Right ventricle myocardium inferior (tissue), 1 donor: Measurements from ENCODE around the gene EML1. TPM values are rescaled to one million over a fixed set of nuclear protein-coding genes. Genes with fewer than 3 reads are reported as not detected.

Experiments used
- ATAC-seq: fragments of 200-7000 bp; cut with Tn5 transposase; one replicate; pipeline ENCODE4 v1.9.1; 2020; ENCODE audit warnings: mild to moderate bottlenecking, moderate library complexity
- DNase-seq: peaks from one replicate; pipeline ENCODE4 v3.0.0; 2021; ENCODE audit errors: missing footprints
- intact Hi-C: fragments of 100-400 bp; cut with DNase I; formaldehyde crosslinking; loops from one replicate; pipeline ENCODE4 v1.11.0; 2022
- long read RNA-seq: library from polyadenylated mRNA; unstranded; transcript quantifications from one replicate; pipeline ENCODE4 v2.0.0, GENCODE V29; 2021
- total RNA-seq: library from RNA; stranded (reverse); fragmentation: NEBNext Ultra II Directional; extraction: Animal tissue kit (Norgen Biotek cat#: 25700); gene quantifications from one replicate; pipeline ENCODE4 v1.2.1, GENCODE V29; 2021
- donor health status: DM: no; HTN: yes; CAD: no; lungs with severe emphysema.

EML1 gene
- total RNA-seq: 49.6 TPM
- long read RNA-seq, full-length matches to known transcripts: 2 of 61 reads
- long read RNA-seq, partial matches to known transcripts: 3 of 61 reads
- long read RNA-seq, other reads (novel, unspliced or antisense): 56 of 61 reads

DNA sequence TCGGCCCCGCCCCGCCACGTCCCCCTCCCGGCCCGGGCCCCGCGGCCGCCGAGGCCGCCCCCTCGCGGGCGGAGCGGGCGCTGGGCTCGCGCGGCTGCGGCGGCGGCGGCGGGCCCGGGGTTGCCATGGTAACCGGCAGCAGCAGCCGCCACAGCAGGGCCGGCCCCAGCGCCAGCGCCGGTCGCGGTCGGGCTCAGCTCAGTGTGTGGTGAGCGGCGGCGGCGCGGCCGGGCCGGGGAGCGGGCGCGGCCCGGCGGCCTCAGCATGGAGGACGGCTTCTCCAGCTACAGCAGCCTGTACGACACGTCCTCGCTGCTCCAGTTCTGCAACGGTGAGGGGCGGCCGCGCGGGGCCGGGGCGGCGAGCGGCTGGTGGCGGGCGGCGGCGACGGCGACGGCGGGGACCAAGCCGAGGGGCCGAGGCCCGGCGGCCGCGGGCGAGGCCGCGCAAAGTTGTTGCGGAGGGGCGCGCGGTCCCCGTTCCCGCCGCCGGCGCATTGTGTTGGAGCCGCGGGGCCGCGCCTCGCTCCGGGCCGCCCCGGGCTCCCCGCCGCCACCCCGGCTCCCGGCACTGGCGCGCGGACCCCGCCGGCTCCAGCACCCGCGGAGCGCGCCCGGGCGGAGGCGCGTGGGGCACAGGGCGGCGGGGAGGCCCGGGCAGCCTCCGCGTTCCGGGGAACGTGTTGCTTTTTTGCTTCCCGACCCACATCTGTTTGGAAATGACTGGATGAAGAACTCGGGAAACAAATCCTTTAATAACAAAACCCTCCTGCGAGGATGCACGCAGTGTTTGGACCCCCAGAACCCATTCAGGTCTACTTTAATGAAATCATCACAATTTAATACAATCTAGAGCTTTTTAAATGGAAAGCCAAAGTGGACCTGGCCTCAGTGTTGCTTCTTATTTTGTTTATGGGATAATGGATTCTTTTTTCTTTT is at the start of gene EML1:
Gene EML1 (plus strand): TSS at position 201 of the 938 bp plus-strand sequence. CDS start 64 bp downstream, at position 265.
- DNase-seq (peak; percentile 93), ATAC-seq (peak; percentile 93)
- intact Hi-C loops: loop anchor here (2.0 to 5.0 kb wide), 2 partner anchors 41 to 57 kb away; no protein-coding TSS in a partner anchor

- DNase-seq: no peak
- intact Hi-C loops: no loop called here
- ATAC-seq: no peak
Observed at GRCh38 chr14:99744199-99744872, 48.9 kb upstream of the EML1 start.

DNA sequence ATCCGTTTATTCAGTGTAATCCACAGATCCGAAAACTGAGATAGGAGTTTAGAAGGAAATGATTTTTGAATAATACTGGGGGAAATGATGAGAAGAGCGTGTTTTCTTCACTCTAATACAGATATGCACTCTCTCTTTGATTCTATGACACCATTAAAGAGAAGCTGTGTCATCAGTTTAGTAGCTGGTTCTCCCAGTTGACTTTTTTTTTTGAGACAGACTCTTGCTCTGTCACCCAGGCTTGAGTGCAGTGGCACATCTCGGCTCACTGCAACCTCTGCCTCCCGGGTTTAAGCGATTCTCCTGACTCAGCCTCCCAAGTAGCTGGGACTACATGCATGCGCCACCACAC is 48.4 kb upstream of the EML1 start:
- intact Hi-C loops: no loop called here
- DNase-seq: no peak

DNA sequence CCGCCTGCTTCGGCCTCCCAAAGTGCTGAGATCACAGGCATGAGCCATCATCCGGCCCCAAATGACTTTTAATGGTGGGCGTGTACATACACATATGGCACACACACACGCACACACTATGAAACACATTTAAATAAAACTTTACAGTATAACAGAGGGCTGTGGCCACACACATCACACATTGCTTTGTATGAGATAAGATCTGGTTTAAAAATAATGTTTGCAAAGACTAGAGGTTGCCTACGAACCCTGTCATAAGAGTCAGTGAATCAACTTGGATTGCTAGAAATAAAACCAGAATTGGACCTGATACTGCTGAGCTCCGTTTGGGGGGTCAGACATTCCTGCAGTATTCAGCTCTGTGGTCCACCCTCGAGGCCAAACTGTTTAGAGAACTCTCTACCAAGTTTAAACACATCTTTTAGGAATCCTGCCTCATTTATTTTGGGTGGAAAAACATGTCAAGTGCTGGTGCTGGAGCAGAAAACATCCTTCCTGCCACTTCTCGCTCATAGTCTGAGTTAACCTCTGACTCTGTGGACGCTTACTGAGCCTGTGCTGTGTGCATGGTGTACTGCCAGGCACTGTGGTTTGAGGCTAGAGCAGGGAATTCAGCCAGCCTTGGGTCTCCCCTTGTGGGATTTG is 47.8 kb upstream of the EML1 start:
- no peak for DNase-seq
- no peak for ATAC-seq
- intact Hi-C loops: no loop called here

More for the DNA sequence above, 48.4 kb upstream of the EML1 start:
- ATAC-seq: no peak

DNA sequence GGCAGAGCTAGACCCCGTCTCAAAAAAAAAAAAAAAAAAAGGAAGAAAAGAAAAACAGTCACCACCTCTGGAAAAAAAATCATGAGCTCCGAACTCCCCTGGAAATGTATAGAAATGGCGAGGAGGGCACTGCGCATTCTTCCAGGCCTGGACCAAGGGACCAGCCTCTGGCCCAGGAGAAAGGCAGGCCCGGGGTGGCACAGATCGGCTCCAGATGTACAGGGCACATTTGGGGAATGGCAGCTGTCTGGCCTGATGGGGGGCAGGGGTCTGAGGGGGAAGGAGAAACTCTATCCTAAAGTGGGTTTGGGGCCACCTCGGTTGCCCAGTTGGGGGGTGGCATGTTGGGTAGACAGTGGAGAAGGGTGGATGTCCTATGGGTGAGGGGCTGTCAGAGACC is 46.0 kb upstream of the EML1 start:
- intact Hi-C loops: no loop called here
- ATAC-seq (no peak), DNase-seq (no peak)

DNA sequence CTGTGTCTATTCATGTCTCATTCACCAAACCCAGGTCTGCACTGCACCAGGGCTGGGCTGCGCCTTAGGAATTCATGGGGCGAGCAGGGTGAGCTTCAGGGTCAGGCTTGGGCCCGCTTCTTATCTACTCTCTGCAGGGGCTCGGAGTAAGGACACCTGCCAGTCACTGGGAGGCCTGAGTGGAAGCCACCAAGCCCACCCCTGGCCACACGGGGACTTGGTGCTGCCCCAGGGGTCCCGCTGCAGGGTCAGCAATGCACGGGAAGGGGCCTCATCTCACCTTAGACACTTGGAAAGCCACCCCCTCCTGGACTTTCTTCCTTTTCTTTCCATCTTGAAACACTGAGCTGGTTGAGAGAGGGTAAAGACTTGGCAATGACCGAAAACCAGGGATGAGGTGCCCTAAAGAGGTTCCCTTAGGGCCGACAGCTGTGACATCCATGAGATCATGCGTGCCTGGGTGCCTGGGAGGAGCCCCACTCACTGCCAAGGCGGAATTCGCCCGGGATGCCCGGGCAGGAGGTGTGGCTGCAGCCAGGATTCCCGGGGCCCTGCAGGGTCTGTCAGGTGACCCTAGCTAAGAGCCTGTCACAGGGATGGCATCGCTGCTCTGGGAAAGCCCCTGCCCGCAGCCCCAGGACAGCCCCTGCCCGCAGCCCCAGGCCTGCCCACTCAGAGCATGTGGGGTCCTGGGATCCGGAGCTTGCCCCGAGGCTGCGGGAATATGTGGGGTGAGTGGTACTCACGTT is 45.5 kb upstream of the EML1 start:
- peak; percentile 65 for DNase-seq
- intact Hi-C loops: no loop called here
- ATAC-seq: no peak

DNA sequence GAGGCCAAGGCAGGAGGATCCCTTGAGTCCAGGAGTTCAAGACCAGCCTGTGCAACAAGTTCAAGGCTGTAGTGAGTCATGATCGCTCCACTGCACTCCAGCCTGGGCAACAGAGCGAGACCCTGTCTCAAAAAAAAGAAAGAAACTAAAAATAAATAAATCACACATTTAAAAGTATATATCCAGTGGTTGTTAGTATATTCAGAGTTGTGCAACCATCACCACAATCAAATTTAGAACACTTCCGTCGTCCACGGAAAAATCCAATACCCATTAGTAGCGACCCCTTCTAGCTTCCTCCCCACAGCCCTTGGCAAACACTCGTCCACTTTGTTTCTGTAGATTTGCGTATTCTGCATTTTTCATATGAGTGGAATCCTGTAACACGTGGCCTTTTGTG is 44.7 kb upstream of the EML1 start:
- DNase-seq (no peak), ATAC-seq (no peak)
- intact Hi-C loops: no loop called here

DNA sequence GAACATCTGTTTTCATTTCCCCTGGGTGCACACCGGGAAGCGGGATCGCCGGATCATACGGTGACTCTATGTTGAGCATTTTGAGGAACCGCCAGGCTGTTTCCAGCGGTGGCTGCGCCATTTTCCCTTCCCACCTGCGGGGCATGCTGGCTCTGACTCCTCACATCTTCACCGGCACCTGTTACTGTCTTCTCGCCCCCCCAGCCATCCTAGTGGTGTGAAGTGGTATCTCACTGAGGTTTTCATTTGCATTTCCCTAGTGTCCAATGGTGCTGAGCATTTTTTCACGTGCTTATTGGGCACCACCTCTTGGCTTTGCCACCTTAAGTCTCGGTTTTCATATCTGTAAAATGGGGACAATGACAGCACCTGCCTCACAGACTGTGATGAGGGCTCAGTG is 44.1 kb upstream of the EML1 start:
- DNase-seq (no peak), ATAC-seq (no peak)
- intact Hi-C loops: no loop called here

DNA sequence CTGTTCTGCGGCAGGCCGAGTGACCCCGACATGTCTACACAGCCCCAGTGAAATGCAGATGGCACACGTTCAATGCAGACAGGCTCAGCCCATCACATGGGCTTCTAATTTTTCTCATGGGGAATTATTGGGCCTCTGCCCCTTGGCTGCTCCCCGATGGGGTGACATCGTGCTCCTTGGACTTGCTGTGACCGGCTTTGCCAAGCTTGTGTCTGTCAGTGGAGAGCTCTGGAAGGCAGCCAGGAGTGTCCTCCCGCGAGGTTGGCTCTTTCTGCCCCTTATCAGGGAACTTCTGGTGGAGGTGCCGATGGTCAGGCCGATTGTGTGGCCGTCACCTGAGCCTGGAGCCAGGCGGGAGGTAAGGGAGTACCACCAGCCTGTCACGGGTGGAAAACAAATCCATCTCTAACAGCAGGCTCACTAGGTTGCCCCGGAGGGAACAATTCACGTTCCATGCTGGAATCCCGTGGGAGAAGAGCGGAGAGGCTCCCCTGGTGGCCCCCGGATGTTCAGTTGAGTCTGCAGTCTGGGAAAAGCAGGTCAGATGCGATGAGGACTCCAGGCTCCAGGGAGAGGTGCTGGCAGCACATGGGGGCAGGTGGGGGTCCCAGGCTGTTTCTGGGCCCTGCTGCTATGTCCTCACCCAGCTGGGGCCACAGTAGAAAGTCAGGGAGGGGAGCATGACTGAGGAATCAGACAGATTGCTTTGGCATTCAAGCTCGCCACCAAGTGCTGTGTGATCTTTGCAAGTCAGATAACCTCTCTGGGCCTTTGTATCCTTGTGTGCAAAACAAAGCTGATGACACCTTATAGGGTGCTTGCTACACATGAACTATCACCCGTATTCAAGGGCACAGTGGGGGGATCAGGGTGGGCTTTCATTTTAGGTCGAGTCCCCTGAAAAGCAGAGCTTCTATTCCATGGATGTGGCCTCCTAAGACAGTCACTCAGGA is 43.2 kb upstream of the EML1 start:
- intact Hi-C loops: loop anchor here (5.0 kb wide), 1 partner anchor 42 kb away; the partner anchor contains the start of gene EML1
- peak; percentile 45 for ATAC-seq

DNA sequence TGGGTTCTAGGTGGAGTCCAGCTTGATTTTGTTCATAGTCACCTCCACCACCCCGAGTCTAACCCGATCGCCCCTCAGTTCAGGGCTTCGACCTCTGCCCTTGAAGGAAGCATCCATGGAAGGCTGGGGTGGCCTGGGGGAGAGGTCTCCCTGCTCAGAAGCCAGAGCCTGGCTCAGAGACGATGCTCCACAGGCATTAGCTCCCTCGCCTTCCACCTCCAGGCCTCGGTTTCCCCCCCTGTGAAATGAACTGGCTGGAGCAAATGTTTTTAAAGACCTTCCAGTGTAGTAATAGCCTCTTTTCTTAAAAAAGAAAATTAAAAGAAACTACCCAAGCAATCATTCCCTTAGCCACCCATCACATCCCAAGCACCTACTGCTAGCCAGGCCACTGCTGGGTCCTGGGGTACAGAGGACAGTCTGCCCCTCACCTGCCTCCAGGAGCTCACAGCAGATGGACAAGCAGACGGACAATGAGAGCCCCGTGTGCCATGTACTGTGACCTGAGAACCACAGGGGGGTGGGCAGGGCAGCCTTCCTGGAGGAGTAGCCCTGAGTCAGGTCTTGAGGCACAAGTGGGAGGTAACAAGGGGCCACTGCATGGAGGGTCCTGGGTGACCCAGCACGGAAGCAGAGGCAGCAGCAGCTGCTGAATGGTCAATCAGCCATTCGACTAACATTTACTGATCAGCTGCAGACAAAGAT is 42.3 kb upstream of the EML1 start:
- DNase-seq (no peak), ATAC-seq (no peak)
- intact Hi-C loops: loop anchor here (5.0 kb wide), 1 partner anchor 41 kb away; the partner anchor contains the start of gene EML1

More for the DNA sequence above, 43.2 kb upstream of the EML1 start:
- peak; percentile 65 for DNase-seq

GRCh38 chr14:99751539-99752485 is 41.4 kb upstream of the EML1 start:
- DNase-seq (no peak), ATAC-seq (no peak)
- intact Hi-C loops: loop anchor here (5.0 kb wide), 1 partner anchor 40 kb away; the partner anchor contains the start of gene EML1

GRCh38 chr14:99752486-99753121 is 40.6 kb upstream of the EML1 start:
- DNase-seq: no peak
- intact Hi-C loops: loop anchor here (5.0 kb wide), 1 partner anchor 40 kb away; the partner anchor contains the start of gene EML1
- ATAC-seq: no peak

DNA sequence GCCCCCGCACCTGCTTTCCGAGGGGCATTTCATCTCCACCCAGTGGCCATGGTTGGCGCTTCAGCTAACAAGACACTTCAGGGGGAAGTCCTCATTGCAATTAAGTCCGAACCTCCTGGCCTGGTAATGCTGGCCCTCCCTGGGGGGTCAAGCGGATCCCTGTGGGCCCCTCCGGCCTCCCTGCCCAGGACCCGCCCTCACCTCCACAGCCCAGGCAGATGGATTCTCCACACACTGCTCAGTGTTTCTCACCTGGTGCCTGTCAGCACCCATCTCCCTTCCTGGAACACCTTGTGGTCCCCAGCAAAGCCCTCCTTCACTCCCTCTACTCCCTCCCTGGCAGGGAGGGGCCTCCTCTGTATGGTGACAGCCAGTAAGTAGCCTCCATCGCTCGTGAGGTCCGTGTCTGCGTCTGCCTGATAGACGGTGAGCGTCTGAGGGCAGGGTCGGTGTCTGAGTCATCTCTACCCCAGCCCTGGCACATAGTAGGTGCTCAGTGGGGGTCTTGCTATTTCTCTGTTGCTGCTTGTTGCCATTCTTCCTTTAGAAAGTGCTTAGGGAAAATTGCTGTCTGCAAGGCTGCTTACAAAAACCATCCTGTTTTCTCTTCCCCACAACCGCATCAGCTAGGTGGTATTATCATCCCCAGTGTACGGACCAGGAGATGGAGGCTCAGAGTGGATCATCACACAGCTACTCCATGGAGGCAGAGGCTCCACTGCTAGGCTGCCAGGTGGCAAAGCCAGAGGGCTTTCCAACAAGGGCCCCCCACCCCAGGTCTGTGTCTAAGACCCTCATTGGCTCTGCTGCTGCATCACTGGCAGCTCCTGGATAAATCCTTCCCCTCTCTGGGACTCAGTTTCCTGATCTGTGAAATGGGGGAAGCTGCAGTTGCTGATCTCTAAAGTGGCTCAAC is 39.7 kb upstream of the EML1 start:
- ATAC-seq: no peak
- intact Hi-C loops: loop anchor here (5.0 kb wide), 1 partner anchor 39 kb away; the partner anchor contains the start of gene EML1

More for the DNA sequence above, 39.7 kb upstream of the EML1 start:
- DNase-seq: no peak
